Choroid plexus epithelial cell (primary cell): ENCODE data around the gene MS4A6A.

Experiments
- DNase-seq: peaks from one replicate; pipeline ENCODE4 v3.0.0-alpha.2; 2010; ENCODE audit warnings: low read depth
- H3K4me3 ChIP-seq: 2 replicates; pipeline ENCODE4 v1.5.1; 2011; ENCODE audit warnings: low read depth, mild to moderate bottlenecking, control low read depth, low read length, moderate library complexity
- TF ChIP-seq, protein P1 (sequence below): conservative IDR thresholded peaks from 2 replicates; pipeline ENCODE4 v1.5.1; 2011; ENCODE audit warnings: low read depth, mild to moderate bottlenecking, control low read depth, inconsistent platforms, low read length, moderate library complexity

MS4A6A gene, protein sequence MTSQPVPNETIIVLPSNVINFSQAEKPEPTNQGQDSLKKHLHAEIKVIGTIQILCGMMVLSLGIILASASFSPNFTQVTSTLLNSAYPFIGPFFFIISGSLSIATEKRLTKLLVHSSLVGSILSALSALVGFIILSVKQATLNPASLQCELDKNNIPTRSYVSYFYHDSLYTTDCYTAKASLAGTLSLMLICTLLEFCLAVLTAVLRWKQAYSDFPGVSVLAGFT

DNA sequence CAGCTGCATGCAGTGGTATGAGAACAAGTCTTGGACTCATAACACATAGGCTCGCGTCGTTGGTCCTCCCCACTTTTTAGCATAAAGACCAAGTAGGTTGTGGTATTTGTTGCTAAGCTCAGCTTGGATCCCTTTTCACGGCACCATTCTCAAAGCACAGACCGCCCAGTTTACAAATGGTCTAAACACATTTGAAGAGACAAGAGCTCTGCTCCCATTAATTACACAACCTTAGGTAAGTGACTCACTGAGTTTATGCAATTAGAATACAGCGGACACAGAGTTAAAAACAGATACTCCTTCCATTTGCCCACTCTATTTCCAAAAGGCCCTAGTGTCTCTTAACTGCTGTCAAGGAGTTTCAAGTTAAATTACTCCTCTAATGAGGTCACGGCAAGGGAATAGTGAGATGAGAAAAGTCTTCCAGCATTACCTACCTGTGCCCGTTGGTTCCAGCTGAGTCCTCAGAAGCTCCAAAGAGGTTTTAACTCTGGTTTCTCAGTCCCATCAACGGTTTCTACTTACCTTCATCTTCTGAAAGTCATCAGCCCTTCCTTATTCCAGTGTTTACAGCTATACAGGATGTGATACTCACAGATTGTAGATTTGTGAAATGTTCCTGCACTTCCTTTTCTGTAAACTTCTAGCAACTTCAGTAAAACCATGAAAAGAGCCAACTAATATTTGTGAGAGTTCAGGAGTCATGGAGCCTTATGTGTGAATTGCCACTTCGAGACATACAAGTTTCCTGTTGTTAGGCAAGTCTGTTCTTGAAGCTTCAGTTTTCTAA lies at the start of gene MS4A6A:
Gene MS4A6A, minus strand, starts transcription at position 543 of the 790 bp plus-strand sequence. CDS start 1,356 bp downstream, outside the sequence.
- DNase-seq, result no peak
- no peak within 1 kb of the TSS for H3K4me3 ChIP-seq
- TF ChIP-seq, protein P1, sequence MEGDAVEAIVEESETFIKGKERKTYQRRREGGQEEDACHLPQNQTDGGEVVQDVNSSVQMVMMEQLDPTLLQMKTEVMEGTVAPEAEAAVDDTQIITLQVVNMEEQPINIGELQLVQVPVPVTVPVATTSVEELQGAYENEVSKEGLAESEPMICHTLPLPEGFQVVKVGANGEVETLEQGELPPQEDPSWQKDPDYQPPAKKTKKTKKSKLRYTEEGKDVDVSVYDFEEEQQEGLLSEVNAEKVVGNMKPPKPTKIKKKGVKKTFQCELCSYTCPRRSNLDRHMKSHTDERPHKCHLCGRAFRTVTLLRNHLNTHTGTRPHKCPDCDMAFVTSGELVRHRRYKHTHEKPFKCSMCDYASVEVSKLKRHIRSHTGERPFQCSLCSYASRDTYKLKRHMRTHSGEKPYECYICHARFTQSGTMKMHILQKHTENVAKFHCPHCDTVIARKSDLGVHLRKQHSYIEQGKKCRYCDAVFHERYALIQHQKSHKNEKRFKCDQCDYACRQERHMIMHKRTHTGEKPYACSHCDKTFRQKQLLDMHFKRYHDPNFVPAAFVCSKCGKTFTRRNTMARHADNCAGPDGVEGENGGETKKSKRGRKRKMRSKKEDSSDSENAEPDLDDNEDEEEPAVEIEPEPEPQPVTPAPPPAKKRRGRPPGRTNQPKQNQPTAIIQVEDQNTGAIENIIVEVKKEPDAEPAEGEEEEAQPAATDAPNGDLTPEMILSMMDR, result no peak

DNA sequence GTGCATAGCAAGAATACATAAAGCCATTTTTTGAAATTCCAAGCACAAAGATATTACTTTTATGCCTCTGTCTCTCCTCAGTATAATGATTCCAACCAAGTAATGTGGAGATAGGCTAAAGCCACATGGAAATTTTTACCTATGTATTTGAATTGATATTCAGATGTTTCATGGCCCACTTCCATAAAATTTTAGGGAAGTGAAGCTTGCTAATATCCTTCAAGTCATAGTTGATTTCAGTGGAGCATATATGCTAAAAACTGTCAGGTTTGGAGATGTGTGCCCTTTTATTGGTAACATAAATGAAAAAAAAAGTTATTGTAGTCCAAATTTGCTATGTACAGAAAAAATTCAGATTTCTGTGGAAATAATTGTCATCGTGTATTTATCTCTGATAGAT lies 47.8 kb upstream of the MS4A6A start:
- no peak overlapping the region for H3K4me3 ChIP-seq
- DNase-seq, result no peak
- TF ChIP-seq, protein P1, result no peak

DNA sequence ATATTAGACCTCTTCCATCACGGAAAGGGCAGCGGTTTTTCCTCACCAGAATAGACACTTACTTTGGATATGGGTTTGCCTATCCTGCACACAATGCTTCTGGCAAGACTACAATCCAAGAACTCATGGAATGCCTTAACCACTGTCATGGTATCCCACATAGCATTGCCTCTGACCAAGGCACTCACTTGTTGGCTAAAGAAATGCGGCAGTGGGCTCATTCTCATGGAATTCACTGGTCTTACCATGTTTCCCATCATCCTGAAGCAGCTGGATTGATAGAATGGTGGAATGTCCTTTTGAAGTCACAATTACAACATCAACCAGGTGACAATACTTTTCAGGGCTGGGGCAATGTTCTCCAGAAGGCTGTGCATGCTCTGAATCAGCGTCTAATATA lies 39.3 kb upstream of the MS4A6A start:
- DNase-seq, result no peak
- TF ChIP-seq, protein P1, result no peak
- H3K4me3 ChIP-seq, result no peak overlapping the region

DNA sequence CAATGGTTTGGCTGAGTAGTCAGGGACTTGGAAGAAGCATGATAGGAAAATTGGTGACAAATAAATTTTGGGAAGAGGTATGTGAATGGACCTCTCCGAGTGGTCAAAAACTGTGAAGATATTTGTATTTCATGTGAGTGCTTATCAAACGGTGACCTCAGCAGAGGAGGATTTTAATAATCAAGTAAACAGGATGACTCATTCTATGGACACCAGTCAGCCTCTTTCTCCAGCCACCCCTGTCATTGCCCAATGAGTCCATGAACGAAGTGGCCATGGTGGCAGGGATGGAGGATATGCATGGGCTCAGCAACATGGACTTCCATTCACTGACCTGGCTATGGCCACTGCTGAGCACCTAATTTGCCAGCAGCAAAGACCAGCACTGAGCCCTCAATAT lies 38.8 kb upstream of the MS4A6A start:
- TF ChIP-seq, protein P1, result no peak
- no peak overlapping the region for H3K4me3 ChIP-seq
- no peak for DNase-seq

DNA sequence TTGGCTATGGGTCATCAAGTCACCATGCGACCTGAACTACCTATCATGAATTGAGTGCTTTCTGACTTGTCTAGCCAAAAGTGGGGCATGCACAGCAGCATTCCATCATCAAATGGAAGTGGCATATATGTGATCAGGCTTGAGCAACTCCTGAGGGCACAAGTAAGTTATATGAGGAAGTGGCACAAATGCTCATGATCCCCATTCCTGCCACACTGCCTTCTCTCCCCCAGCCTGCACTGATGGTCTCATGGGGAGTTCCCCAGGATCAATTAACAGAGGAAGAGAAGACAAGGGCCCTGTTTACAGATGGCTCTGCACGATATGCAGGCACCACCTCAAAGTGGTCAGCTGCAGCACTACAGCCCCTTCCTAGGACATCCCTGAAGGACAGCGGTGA lies 38.3 kb upstream of the MS4A6A start:
- no peak overlapping the region for H3K4me3 ChIP-seq
- no peak for DNase-seq
- TF ChIP-seq, protein P1, result no peak

DNA sequence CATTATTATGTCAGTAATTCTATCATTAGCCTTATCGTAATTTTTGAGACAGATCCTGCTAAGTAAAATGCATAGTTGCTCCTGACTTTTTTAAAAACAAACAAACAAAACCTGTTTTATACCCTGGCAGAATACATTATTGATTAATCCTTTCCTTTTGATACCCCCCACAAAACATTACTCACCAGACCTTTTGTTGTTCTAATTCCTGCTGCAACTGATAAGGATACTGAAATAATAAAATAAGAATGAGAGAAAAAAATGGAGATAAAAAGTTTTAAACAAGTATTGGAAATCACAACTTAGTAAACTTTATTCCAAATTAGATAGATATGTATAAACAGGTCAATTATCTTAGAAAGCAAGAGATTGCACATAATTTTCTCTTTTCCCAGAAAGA lies 31.5 kb upstream of the MS4A6A start:
- TF ChIP-seq, protein P1, result no peak
- no peak for DNase-seq
- H3K4me3 ChIP-seq, result no peak overlapping the region
